Hepatocyte (in vitro differentiated cells): ENCODE results near the gene KPNB1.

ENCODE experiments used
- CTCF ChIP-seq: fragments of 200-600 bp; sonication (generic); IDR thresholded peaks from 2 replicates; pipeline ENCODE4 v1.5.1; 2016; ENCODE audit warnings: antibody characterized with exemption, mild to moderate bottlenecking; ENCODE audit not compliant: poor library complexity
- EZH2 ChIP-seq: fragments of 200-600 bp; sonication (generic); IDR thresholded peaks from 2 replicates; pipeline ENCODE4 v1.6.1; 2016; ENCODE audit warnings: antibody characterized with exemption, mild to moderate bottlenecking, borderline replicate concordance
- EZH2phosphoT487 ChIP-seq: fragments of 200-600 bp; sonication (generic); IDR thresholded peaks from one replicate; pipeline ENCODE4 v1.6.1; 2018; ENCODE audit warnings: antibody characterized with exemption, mild to moderate bottlenecking, low read depth, moderate library complexity; ENCODE audit not compliant: unreplicated experiment, severe bottlenecking

- TF ChIP-seq CTCF (no peak), EZH2 (no peak), EZH2phosphoT487 (no peak)
Observed at GRCh38 chr17:47726796-47727703, 77.3 kb downstream of the KPNB1 start.
